ENCODE measurements around the gene VGLL4. TPM values are rescaled to one million over a fixed set of nuclear protein-coding genes. Genes with fewer than 3 reads are reported as not detected.

The VGLL4 gene
- total RNA-seq, 1 donor from 2014 or later, result 146 TPM

- Histone ChIP-seq H3K4me1 (no peaks in the 10 kb centered on the region), H3K27me3 (no peaks in the 10 kb centered on the region), H3K27ac (no peak overlapping the region), H3K36me3 (no peaks in the 10 kb centered on the region), H3K9me3 (no peaks in the 10 kb centered on the region), H3K4me3 (no peak overlapping the region)
- intact Hi-C loops (cut with DNase I), result no loop called here
- no peak for DNase-seq (ENCODE audit: low spot score in 2 of 2)
- no peak for TF ChIP-seq CTCF (IDR thresholded peaks at IDR 0.05)
These were observed 36.8 kb upstream of the VGLL4 start for GRCh38 chr3:11680509-11680908.

- no peak overlapping the region for H3K27ac ChIP-seq
- H3K9me3 ChIP-seq, result no peaks in the 10 kb centered on the region
- no peaks in the 10 kb centered on the region for H3K27me3 ChIP-seq
- no peak for TF ChIP-seq CTCF (IDR thresholded peaks at IDR 0.05)
- no peaks in the 10 kb centered on the region for H3K36me3 ChIP-seq
- intact Hi-C loops (cut with DNase I), result loop anchor here (10.0 kb wide), 1 partner anchor 495 kb away; no protein-coding TSS in a partner anchor
- H3K4me3 ChIP-seq, result no peak overlapping the region
- H3K4me1 ChIP-seq, result no peaks in the 10 kb centered on the region
- DNase-seq (ENCODE audit: low spot score in 2 of 2), result no peak
These were observed 36.2 kb upstream of the VGLL4 start for GRCh38 chr3:11679964-11680363.

GRCh38 chr3:11672363-11672762, 28.6 kb upstream of the VGLL4 start:
- Histone ChIP-seq H3K27ac (peak overlapping the region; percentile 36 to 68), H3K4me1 (peaks cover 16 to 48% of the 10 kb centered on the region in 2 donors), H3K36me3 (no peaks in the 10 kb centered on the region), H3K4me3 (peak overlapping the region in 1 of 2 donors; percentile 34), H3K27me3 (no peaks in the 10 kb centered on the region), H3K9me3 (no peaks in the 10 kb centered on the region)
- DNase-seq (ENCODE audit: low spot score in 2 of 2), result no peak
- intact Hi-C loops (cut with DNase I), result loop anchor here (2.0 to 10.0 kb wide), 2 partner anchors 46 to 502 kb away; no protein-coding TSS in a partner anchor
- TF ChIP-seq CTCF (IDR thresholded peaks at IDR 0.05), result no peak

GRCh38 chr3:11671648-11672100, 28.0 kb upstream of the VGLL4 start:
- Histone ChIP-seq H3K4me1 (peaks cover 16 to 50% of the 10 kb centered on the region in 2 donors), H3K27me3 (no peaks in the 10 kb centered on the region), H3K4me3 (peak overlapping the region in 1 of 2 donors; percentile 34), H3K9me3 (no peaks in the 10 kb centered on the region), H3K27ac (peak overlapping the region; percentile 36 to 68), H3K36me3 (no peaks in the 10 kb centered on the region)
- intact Hi-C loops (cut with DNase I), result loop anchor here (2.0 to 10.0 kb wide), 2 partner anchors 47 to 503 kb away; no protein-coding TSS in a partner anchor
- no peak for DNase-seq (ENCODE audit: low spot score in 2 of 2)
- TF ChIP-seq CTCF (IDR thresholded peaks at IDR 0.05), result no peak

GRCh38 chr3:11668243-11669235, 24.8 kb upstream of the VGLL4 start:
- Histone ChIP-seq H3K9me3 (no peaks in the 10 kb centered on the region), H3K27ac (no peak overlapping the region), H3K27me3 (no peaks in the 10 kb centered on the region), H3K4me1 (peaks cover 20 to 57% of the 10 kb centered on the region in 2 donors), H3K4me3 (no peak overlapping the region), H3K36me3 (no peaks in the 10 kb centered on the region)
- intact Hi-C loops (cut with DNase I), result no loop called here
- no peak for DNase-seq (ENCODE audit: low spot score in 2 of 2)
- TF ChIP-seq CTCF (IDR thresholded peaks at IDR 0.05), result no peak

Data from ascending aorta (tissue), 2 donors.